Esophagus squamous epithelium (tissue), 4 donors: ENCODE measurements around the gene RNU6-9.

Experiments used
- POLR2A ChIP-seq, 4 donors: fragments of 450-650 bp; IDR thresholded peaks; one replicate each; pipeline ENCODE4 v1.6.1; 2017; ENCODE audit warnings: antibody characterized with exemption in 4 of 4, mild to moderate bottlenecking in 4 of 4, moderate library complexity in 3 of 4
- TF ChIP-seq, protein P1 (sequence below), 6 experiments: fragments of 450-650 bp in 4 of 6; fragments of 200-600 bp in 2 of 6; sonication (generic) in 2 of 6; IDR thresholded peaks; one replicate each; pipeline ENCODE4 v1.5.1; 2016 to 2019; ENCODE audit warnings: antibody characterized with exemption in 6 of 6, mild to moderate bottlenecking in 4 of 6, moderate library complexity in 4 of 6

DNA sequence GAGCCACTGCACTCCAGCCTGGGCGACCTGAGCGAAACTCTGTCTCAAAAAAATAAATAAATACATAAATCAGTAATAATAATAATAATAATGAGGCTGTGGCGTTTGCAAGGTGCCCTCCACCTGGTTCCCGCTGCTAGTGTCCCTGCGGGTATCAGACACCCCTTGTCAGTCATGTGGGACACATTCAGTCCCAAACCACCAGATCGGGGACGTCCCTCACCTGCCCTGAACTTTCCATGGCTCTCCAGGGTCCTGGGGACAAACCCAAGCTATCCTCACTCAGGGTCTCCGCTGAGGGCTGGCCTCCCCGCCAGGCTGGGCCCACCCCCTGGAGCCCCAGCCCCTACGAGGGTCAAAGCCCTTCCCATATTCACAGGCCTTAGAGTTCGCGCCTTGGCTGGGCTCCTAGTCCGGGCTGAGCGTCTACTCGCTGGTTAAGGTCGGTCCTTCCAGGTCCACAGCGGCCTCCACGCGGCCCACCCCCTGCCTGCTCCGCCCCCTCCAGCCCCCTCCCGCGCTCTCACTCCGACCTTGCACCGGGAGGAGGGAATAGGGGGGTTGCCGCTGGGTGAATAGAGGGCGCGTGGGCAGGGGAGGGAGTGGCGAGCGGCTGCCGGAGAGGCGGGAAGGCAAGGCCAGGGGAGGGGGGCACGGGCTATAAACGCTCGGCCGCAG is 23.5 kb downstream of the RNU6-9 start:
- TF ChIP-seq, protein P1, sequence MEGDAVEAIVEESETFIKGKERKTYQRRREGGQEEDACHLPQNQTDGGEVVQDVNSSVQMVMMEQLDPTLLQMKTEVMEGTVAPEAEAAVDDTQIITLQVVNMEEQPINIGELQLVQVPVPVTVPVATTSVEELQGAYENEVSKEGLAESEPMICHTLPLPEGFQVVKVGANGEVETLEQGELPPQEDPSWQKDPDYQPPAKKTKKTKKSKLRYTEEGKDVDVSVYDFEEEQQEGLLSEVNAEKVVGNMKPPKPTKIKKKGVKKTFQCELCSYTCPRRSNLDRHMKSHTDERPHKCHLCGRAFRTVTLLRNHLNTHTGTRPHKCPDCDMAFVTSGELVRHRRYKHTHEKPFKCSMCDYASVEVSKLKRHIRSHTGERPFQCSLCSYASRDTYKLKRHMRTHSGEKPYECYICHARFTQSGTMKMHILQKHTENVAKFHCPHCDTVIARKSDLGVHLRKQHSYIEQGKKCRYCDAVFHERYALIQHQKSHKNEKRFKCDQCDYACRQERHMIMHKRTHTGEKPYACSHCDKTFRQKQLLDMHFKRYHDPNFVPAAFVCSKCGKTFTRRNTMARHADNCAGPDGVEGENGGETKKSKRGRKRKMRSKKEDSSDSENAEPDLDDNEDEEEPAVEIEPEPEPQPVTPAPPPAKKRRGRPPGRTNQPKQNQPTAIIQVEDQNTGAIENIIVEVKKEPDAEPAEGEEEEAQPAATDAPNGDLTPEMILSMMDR (IDR thresholded peaks at IDR 0.05) = no peak
- TF ChIP-seq POLR2A (IDR thresholded peaks at IDR 0.05) = no peak
